Stimulated activated CD4-positive, alpha-beta T cell treated with anti-CD3 and anti-CD28 coated beads, TNF-alpha, amount 100 ng/mL, for 48 hours (primary cell): ENCODE measurements around the gene PIP5K1B.
"Not testable (repeated sequence)": the region's sequence is repeated elsewhere in the genome, so short reads cannot be mapped to it uniquely, and the experiment has no call there.

Experiments
- DNase-seq, 3 donors: peaks; one replicate each; pipeline ENCODE4 v3.0.0-alpha.2; 2020; ENCODE audit warnings: low read depth in 3 of 3

The PIP5K1B gene

GRCh38 chr9:69028754-69029153 is 323.7 kb downstream of the PIP5K1B start:
- DNase-seq = no peak

DNA sequence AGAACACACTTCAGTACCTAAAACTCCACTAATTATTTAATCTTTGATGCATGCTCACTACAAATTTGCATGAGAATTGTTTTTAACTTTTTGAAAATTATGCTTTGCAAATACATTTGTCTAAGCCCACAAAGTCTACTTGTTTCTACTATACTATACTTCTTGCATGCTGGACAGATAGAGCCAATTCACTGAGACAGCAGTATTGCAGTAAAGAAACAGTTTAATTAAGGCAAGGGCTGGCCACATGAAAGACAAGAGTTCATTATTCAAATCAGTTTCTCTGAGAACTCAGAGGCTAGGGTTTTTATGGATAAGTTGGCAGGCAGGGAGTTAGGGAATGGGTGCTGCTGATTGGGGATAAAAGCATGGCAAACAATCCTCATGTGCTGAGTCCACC is 324.5 kb downstream of the PIP5K1B start:
- no peak for DNase-seq

DNA sequence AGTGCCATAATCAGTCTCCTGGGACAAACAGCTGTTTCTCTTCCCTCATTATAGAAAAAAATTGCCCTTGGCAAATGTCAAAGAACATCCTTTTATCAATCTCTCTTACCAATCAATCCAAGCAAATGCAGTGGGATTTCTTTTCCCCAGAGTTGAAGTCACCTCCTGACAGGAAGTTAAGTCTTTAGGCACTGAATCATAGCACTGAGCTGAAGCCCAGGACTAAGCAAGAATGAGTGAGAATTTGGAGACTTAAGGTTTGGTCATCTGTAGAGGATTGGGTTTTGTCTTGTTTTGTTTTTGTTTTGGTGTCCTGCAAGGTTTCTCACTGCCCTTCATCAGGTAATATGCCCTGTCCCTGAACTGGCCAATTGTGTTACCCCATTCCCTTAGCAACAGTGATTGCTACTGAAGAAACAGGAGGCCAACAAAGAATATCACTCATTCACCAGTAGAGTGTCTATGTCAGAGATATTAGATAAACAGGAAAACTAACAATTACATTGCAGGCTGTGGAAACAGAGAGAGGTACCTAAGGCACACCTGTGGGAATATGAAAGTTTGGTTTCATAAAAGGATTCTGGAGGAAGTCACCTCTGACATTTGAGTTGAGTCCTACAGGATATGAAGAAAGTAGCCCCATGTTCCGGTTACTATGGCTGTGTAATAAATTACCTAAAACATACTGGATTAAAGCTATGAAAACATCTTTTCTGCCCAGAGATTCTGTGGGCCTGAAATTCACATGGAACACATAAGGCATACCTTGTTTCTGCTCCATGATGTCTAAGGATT is 326.0 kb downstream of the PIP5K1B start:
- no peak for DNase-seq

DNA sequence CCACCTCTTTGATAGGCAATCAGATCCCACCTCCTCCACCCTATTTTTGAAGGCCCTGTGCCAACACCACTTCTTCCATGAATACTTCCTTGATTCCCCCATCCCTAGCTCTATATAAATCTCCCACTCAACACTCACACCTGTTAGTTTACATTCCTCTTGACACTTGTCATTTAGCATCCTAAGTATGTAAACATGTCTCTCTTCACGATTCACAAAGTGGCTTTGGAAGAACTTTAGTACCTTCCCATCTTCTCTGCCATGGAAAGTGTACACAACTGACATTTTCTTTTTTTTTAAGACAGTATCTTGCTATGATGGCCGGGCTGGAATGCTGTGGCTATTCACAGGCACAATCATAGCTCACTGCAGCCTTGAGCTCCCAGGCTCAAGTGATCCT is 329.0 kb downstream of the PIP5K1B start:
- DNase-seq = no peak

DNA sequence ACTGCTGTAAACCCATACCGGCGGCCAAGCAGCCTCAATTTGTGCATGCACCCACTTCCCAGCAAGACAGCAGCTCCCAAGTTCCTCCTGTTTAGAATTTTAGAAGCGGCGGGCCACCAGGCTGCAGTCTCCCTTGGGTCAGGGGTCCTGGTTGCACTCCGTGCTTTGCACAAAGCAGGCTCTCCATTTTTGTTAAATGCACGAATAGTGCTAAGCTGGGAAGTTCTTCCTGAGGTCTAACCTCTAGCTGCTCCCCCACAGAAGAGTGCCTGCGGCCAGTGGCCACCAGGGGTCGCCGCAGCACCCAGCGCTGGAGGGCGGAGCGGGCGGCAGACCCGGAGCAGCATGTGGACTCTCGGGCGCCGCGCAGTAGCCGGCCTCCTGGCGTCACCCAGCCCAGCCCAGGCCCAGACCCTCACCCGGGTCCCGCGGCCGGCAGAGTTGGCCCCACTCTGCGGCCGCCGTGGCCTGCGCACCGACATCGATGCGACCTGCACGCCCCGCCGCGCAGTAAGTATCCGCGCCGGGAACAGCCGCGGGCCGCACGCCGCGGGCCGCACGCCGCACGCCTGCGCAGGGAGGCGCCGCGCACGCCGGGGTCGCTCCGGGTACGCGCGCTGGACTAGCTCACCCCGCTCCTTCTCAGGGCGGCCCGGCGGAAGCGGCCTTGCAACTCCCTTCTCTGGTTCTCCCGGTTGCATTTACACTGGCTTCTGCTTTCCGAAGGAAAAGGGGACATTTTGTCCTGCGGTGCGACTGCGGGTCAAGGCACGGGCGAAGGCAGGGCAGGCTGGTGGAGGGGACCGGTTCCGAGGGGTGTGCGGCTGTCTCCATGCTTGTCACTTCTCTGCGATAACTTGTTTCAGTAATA is 330.6 kb downstream of the PIP5K1B start, which contains the start of gene FXN:
TSS of gene FXN (plus strand) at position 315 of the 871 bp plus-strand sequence. CDS start at position 346, 31 bp downstream.
- DNase-seq = peak; percentile 71 to 78 (median 76)

- DNase-seq = no peak
These were observed 331.3 kb downstream of the PIP5K1B start for GRCh38 chr9:69036309-69036708.

DNA sequence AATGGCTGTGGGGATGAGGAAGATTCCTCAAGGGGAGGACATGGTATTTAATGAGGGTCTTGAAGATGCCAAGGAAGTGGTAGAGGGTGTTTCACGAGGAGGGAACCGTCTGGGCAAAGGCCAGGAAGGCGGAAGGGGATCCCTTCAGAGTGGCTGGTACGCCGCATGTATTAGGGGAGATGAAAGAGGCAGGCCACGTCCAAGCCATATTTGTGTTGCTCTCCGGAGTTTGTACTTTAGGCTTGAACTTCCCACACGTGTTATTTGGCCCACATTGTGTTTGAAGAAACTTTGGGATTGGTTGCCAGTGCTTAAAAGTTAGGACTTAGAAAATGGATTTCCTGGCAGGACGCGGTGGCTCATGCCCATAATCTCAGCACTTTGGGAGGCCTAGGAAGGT is 331.8 kb downstream of the PIP5K1B start:
- no peak for DNase-seq

DNA sequence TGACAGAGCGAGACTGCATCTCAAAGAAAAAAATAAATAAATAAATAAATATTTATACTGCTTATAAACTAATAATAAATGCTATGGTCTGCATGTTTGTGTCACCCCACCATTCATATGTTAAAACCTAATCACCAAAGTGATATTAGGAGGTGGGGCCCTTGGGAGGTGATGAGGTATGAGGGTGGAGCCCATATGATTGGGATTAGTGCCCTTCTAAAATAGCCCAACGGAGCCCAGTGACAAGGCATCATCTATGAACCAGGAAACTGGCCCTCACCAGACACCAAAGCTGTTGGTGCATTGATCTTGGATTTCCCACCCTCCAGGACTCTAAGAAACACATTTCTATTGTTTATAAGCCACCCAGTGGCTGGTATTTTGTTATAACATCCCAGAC is 335.6 kb downstream of the PIP5K1B start:
- DNase-seq = no peak

DNA sequence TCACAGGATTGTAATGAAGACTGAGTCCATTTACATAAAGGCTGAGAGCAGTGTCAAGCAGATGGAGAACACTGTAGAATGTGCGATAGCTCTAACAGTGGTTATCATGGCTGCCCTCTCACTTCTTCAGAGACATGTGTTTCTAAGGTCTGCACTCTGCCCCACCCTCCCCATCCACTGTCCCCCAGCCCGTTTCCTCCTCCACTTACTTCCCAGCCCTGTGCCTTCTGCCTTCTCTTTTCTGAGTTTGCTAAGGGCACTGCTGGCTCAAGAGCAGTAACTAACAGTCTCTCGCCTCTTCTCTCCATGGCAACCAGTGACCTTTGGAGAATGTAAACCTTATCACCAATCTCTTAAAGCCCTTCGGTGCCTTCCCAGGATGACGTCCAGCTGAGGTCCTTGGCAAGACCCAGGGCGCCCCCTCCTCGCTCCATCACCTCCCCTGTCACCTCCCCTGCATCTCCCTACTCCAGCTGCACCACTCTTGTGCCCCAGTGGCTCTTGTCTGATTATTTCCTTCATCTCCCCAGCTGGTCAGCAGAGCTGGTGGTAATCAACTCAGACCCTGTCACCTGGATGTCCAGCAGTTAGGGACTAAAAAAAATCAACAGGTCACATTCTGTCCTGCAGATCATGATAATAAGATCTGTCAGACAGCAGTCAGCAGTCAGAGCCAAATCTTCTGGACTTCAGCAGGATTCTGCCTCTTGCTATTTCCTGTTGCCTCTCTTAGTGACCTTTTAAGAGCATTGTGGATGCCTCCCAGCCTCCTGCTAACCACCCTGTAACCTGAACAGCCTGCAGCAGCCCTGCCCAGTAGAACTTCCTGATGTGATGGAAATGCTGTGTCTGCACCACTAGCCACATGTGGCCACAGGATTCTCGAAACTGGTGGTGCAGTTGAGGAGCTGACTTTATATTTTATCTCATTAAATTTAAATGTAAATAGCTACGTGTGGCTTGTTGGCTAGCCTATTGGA is 339.5 kb downstream of the PIP5K1B start:
- no peak for DNase-seq

DNA sequence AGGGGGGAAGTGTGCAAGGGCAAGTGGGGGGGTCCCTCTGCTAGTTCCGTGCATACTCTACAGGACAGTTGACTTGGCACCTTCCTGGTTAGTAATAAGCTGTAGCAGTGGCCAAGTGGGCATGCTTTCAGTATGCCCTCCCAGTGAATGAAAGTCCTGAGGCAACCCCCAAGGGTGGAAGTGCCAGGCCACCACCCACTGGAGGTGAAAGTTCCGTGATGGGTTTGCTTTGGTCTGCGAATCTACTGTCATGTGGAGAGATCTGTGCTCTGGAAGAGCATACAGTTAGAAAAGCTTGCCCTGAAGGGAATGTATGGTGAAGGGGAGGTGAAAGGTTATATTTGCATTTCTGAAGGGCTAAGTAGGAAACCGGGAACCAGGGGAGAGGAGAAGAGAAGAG is 340.8 kb downstream of the PIP5K1B start:
- no peak for DNase-seq

DNA sequence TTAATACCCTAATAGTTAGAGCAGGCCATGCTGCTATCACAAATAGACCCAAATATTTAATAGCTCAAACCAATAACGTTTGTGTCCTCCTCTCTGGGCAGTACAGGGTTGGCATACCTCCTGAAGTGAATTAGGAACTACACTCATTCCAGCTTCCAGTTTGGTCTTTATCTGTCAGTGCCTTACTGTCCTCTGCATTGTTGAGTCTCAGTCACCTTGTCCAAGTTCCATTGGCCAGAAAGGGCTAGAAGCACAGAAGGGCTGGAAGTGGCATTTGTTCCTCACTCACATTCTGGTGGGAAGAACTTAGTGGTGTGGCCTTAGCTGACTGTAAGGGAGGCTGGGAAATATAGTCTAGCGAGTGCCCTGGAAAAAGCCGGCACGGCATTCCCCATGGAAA is 341.7 kb downstream of the PIP5K1B start:
- no peak for DNase-seq

DNA sequence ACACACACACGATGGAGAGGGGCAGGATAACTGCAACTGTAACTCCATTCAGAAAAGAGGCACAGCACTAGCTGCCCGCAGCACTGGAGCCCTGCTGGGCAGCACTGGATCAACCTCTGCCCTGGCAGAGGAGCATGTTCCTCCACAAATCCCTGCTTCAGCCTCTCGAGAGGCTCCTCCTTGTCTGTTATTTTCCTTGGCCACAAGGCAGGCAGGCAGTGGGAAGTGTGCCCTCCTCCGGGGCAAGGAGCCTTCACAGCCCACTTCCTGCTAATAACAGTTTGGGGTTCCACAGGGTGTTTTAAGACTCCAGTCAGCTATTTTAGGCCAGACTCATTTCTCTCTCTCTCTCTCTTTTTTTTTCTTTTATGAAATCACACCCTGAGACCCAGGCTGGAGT is 342.3 kb downstream of the PIP5K1B start:
- no peak for DNase-seq

DNA sequence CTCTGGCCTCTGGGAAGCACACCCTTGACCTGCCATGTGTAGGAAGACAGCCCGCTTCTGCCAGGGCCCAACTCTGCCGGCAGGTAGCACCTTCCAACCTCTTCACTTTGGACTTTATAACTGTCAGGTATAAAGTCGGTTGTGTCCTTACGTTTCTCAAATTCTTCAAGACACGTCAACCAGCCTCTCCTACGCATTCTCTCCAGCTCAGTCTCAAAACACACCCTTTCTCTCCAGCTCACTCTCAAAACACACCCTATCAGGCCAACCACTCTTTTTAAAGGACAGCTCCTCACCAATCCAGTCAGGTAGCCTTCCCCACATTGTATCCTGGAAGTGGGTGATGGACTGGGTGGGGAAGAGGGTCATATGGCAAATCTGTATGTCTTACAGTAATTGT is 344.1 kb downstream of the PIP5K1B start:
- DNase-seq = no peak

DNA sequence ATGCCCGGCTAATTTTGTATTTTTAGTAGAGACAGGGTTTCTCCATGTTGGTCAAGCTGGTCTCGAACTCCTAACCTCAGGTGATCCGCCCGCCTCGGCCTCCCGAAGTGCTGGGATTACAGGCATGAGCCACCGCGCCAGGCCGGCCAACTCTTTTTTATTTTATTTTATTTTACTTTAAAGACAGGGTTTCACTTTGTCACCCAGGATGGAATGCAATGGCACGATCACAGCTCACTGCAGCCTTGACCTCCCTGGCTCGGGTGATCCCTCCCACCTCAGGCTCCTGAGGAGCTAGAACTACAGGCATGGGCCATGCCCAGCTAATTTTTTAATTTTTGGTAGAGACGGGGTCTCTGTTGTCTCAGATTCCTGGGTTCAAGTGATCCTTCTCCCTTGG is 345.9 kb downstream of the PIP5K1B start:
- not testable (repeated sequence) for DNase-seq

DNA sequence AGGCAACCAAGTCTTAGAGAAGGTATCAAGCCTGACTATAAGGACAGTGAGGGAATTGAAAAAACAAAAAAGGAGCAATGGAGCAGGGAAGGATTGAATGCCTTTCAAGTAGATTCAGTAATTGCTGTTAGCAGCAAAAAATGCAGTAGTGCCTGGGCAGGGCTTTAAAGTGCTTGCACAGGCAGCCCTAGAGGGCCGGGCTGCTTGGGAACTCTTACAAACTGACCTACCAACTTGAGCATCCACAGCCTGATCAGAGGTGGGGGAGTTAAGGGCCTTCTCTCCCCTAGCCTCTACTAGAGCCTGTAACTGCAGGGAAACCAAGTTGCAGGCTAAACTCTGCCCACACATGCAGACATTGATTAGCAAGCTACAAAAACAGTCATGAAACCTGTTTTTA is 349.9 kb downstream of the PIP5K1B start:
- DNase-seq = no peak

GRCh38 chr9:69056191-69056815 is 351.3 kb downstream of the PIP5K1B start:
- no peak for DNase-seq

DNA sequence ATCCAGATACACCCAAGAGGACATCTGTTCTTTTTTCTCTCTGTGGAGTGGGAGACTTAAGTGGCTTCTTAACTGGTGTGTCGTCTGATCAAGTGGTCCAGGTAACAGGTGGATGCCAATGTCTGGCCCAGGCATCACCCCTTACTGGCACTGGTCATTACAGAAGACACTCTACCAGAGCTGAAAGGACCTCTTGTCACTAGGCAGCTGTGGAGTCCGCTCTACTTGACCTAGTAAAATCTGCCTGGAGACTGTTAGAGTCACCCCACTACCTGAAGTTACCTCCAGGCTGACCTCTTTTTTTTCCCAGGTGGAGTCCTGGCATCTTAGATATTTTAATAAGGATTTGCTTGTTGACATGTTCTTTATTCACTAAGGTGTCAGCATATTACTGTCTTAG is 353.1 kb downstream of the PIP5K1B start:
- no peak for DNase-seq
